H1 (cell line): ENCODE measurements around the gene S1PR1. TPM values are rescaled to one million over a fixed set of nuclear protein-coding genes. Genes with fewer than 3 reads are reported as not detected.

Source experiments
- CTCF ChIA-PET: fragments of 300-600 bp; sonication (Branson Sonifier 250); formaldehyde crosslinking; loops from one replicate; lab custom pipeline; 2021; ENCODE audit not compliant: partially characterized antibody; lab: Charles Lee
- POLR2A ChIA-PET: fragments of 300-600 bp; sonication (Branson Sonifier 250); formaldehyde crosslinking; loops from one replicate; lab custom pipeline; 2021; ENCODE audit warnings: inconsistent platforms; ENCODE audit not compliant: partially characterized antibody; lab: Charles Lee
- DNase-seq, 2 experiments: peaks; one replicate each; pipeline versions ENCODE4 v3.0.0 to v3.0.0-alpha.2; 2010 to 2022; ENCODE audit warnings: low spot score in 2 of 2, low read depth in 1 of 2, mixed read lengths in 1 of 2
- FAIRE-seq: peaks from 2 replicates; lab custom pipeline; 2011; peaks lifted over from hg19 to GRCh38; lab: Jason Lieb, UNC
- H2AFZ ChIP-seq: 2 replicates; pipeline ENCODE4 v1.8.1; 2012; ENCODE audit warnings: low read length, inconsistent platforms
- H2AK5ac ChIP-seq: 2 replicates; pipeline ENCODE4 v1.6.1; 2013; ENCODE audit warnings: low read depth, low read length
- H2BK120ac ChIP-seq: replicated peaks from 2 replicates; pipeline ENCODE3; 2013; ENCODE audit warnings: low read depth, low read length, inconsistent platforms
- H2BK12ac ChIP-seq: 2 replicates; pipeline ENCODE4 v1.6.1; 2013; ENCODE audit warnings: low read depth, low read length
- H2BK15ac ChIP-seq: 2 replicates; pipeline ENCODE4 v1.6.1; 2013; ENCODE audit warnings: low read length
- H2BK20ac ChIP-seq: 2 replicates; pipeline ENCODE4 v1.6.1; 2013; ENCODE audit warnings: low read length
- H2BK5ac ChIP-seq: 2 replicates; pipeline ENCODE4 v1.6.1; 2013; ENCODE audit warnings: low read depth, low read length
- H3K14ac ChIP-seq: 2 replicates; pipeline ENCODE4 v1.6.1; 2013; ENCODE audit warnings: inconsistent platforms; ENCODE audit not compliant: insufficient read length
- H3K18ac ChIP-seq: 2 replicates; pipeline ENCODE4 v1.6.1; 2013; ENCODE audit warnings: low read length; ENCODE audit errors: extremely low read depth
- H3K23ac ChIP-seq: 2 replicates; pipeline ENCODE4 v1.6.1; 2013; ENCODE audit warnings: inconsistent platforms; ENCODE audit not compliant: insufficient read length
- H3K23me2 ChIP-seq: 2 replicates; pipeline ENCODE4 v1.6.1; 2013; ENCODE audit warnings: low read depth, low read length
- H3K27ac ChIP-seq: 2 replicates; pipeline ENCODE4 v1.6.1; 2011; ENCODE audit warnings: low read depth, low read length, inconsistent platforms
- H3K27me3 ChIP-seq, 4 experiments: replicated peaks in 1 of 4; 1 replicate in 1 of 4; 2 replicates in 3 of 4; pipeline versions ENCODE4 v1.6.1 to v1.8.1; 2011 to 2013; ENCODE audit warnings: low read length in 3 of 4, mild to moderate bottlenecking in 3 of 4, inconsistent platforms in 2 of 4, mixed read lengths in 2 of 4, moderate library complexity in 1 of 4; ENCODE audit not compliant: control insufficient read depth in 3 of 4, insufficient read depth in 3 of 4; ENCODE audit errors: extremely low read depth in 1 of 4
- H3K36me3 ChIP-seq, 4 experiments: 2 replicates each; pipeline versions ENCODE4 v1.6.1 to v1.8.1; 2011 to 2013; ENCODE audit warnings: mild to moderate bottlenecking in 4 of 4, low read length in 3 of 4, moderate library complexity in 2 of 4, control low read depth in 1 of 4, inconsistent platforms in 1 of 4; ENCODE audit not compliant: insufficient read depth in 4 of 4, control insufficient read depth in 2 of 4
- H3K4ac ChIP-seq: replicated peaks from 2 replicates; pipeline ENCODE3; 2013; ENCODE audit warnings: low read length, low read depth, mixed read lengths, inconsistent platforms; ENCODE audit not compliant: insufficient read length
- H3K4me1 ChIP-seq, 4 experiments: replicated peaks in 1 of 4; 1 replicate in 1 of 4; 2 replicates in 3 of 4; pipeline versions ENCODE4 v1.6.1 to v1.8.1; 2011 to 2013; ENCODE audit warnings: low read length in 3 of 4, inconsistent platforms in 2 of 4, mixed read lengths in 1 of 4; ENCODE audit not compliant: insufficient read depth in 4 of 4, control insufficient read depth in 3 of 4
- H3K4me2 ChIP-seq, 2 experiments: 2 replicates each; pipeline versions ENCODE4 v1.6.1 to v1.8.1; 2011 to 2013; ENCODE audit warnings: low read depth in 2 of 2, low read length in 2 of 2, control low read depth in 1 of 2, inconsistent platforms in 1 of 2, mild to moderate bottlenecking in 1 of 2; ENCODE audit not compliant: insufficient read depth in 1 of 2
- H3K4me3 ChIP-seq, 4 experiments: fragments of 200-600, 300-600 bp in 1 of 4; sonication (generic), shearing (Covaris generic), sonication (Bioruptor Twin) in 1 of 4; 2 replicates each; pipeline versions ENCODE4 v1.5.1 to v1.8.1; 2011 to 2016; ENCODE audit warnings: low read length in 4 of 4, low read depth in 3 of 4, control low read depth in 2 of 4, inconsistent platforms in 2 of 4, mild to moderate bottlenecking in 2 of 4, mixed read lengths in 1 of 4, moderate library complexity in 1 of 4; ENCODE audit not compliant: insufficient read depth in 2 of 4; ENCODE audit errors: extremely low read depth in 1 of 4
- H3K56ac ChIP-seq: replicated peaks from 2 replicates; pipeline ENCODE3; 2013; ENCODE audit warnings: low read depth, mild to moderate bottlenecking, mixed read lengths, low read length, inconsistent platforms; ENCODE audit not compliant: insufficient read length
- H3K79me1 ChIP-seq: 2 replicates; pipeline ENCODE4 v1.6.1; 2013; ENCODE audit warnings: low read depth, low read length, control low read depth
- H3K79me2 ChIP-seq, 2 experiments: 2 replicates each; pipeline versions ENCODE4 v1.6.1 to v1.8.1; 2012 to 2013; ENCODE audit warnings: low read length in 2 of 2, mild to moderate bottlenecking in 2 of 2, inconsistent platforms in 1 of 2; ENCODE audit not compliant: insufficient read depth in 2 of 2, control insufficient read depth in 1 of 2
- H3K9ac ChIP-seq, 4 experiments: replicated peaks in 1 of 4; 1 replicate in 1 of 4; 2 replicates in 3 of 4; pipeline versions ENCODE4 v1.6.1 to v1.8.1; 2011 to 2013; ENCODE audit warnings: low read depth in 3 of 4, low read length in 3 of 4, control low read depth in 2 of 4, mild to moderate bottlenecking in 2 of 4, moderate library complexity in 2 of 4, inconsistent platforms in 1 of 4; ENCODE audit errors: extremely low read depth in 1 of 4
- H3K9me3 ChIP-seq, 2 experiments: 2 replicates each; pipeline versions ENCODE4 v1.6.1 to v1.8.1; 2012 to 2013; ENCODE audit warnings: mild to moderate bottlenecking in 2 of 2, moderate library complexity in 2 of 2, control low read depth in 1 of 2, inconsistent platforms in 1 of 2, low read depth in 1 of 2, low read length in 1 of 2, mixed read lengths in 1 of 2; ENCODE audit not compliant: insufficient read depth in 2 of 2
- H4K20me1 ChIP-seq, 2 experiments: replicated peaks in 1 of 2; 2 replicates each; pipeline versions ENCODE3 to v1.8.1; 2011 to 2013; ENCODE audit warnings: inconsistent platforms in 2 of 2, low read length in 2 of 2, mild to moderate bottlenecking in 1 of 2; ENCODE audit not compliant: insufficient read depth in 2 of 2, control insufficient read depth in 1 of 2
- H4K5ac ChIP-seq: 2 replicates; pipeline ENCODE4 v1.6.1; 2013; ENCODE audit warnings: low read length, low read depth, mixed read lengths, inconsistent platforms; ENCODE audit not compliant: insufficient read length
- H4K8ac ChIP-seq: 2 replicates; pipeline ENCODE4 v1.8.0; 2013; ENCODE audit warnings: mild to moderate bottlenecking, moderate library complexity, low read length, inconsistent platforms; ENCODE audit not compliant: insufficient read depth; ENCODE audit errors: extremely low read depth
- H4K91ac ChIP-seq: replicated peaks from 2 replicates; pipeline ENCODE3; 2013; ENCODE audit warnings: low read length, mixed read lengths, inconsistent platforms; ENCODE audit not compliant: insufficient read length
- BCL11A ChIP-seq, 2 experiments: IDR thresholded peaks; one replicate each; pipeline ENCODE4 v1.6.1; 2011; ENCODE audit warnings: low read depth in 2 of 2, low read length in 2 of 2, mild to moderate bottlenecking in 2 of 2
- CEBPB ChIP-seq: IDR thresholded peaks from 2 replicates; pipeline ENCODE4 v1.6.1; 2012; ENCODE audit warnings: low read depth, low read length
- CHD1 ChIP-seq: IDR thresholded peaks from 2 replicates; pipeline ENCODE4 v1.6.1; 2012; ENCODE audit warnings: low read depth, low read length, improper control_type of control experiment
- CREB1 ChIP-seq: IDR thresholded peaks from 2 replicates; pipeline ENCODE4 v1.6.1; 2012; ENCODE audit warnings: inconsistent platforms
- FOSL1 ChIP-seq: IDR thresholded peaks from 2 replicates; pipeline ENCODE4 v1.6.1; 2011; ENCODE audit warnings: mild to moderate bottlenecking, low read depth, low read length, moderate library complexity; ENCODE audit not compliant: insufficient read depth
- NANOG ChIP-seq: IDR thresholded peaks from 2 replicates; pipeline ENCODE4 v1.6.1; 2011; ENCODE audit warnings: low read length, low read depth, mild to moderate bottlenecking, inconsistent platforms; ENCODE audit not compliant: insufficient read depth, poor library complexity, severe bottlenecking
- PHF8 ChIP-seq: fragments of 200-600 bp; sonication (generic); conservative IDR thresholded peaks from 2 replicates; pipeline ENCODE4 v1.7.1; 2012; ENCODE audit warnings: low read depth, mild to moderate bottlenecking, inconsistent platforms, low read length, moderate library complexity
- SP1 ChIP-seq: IDR thresholded peaks from 2 replicates; pipeline ENCODE4 v1.6.1; 2011; ENCODE audit warnings: low read depth, low read length
- TAF1 ChIP-seq: IDR thresholded peaks from 2 replicates; pipeline ENCODE4 v1.6.1; 2011; ENCODE audit warnings: mild to moderate bottlenecking, low read depth, low read length
- TCF12 ChIP-seq: IDR thresholded peaks from 2 replicates; pipeline ENCODE4 v1.6.1; 2011; ENCODE audit warnings: low read depth, mild to moderate bottlenecking, low read length
- USF2 ChIP-seq: IDR thresholded peaks from 2 replicates; pipeline ENCODE4 v1.6.1; 2011; ENCODE audit warnings: low read length, improper control_type of control experiment
- ZNF274 ChIP-seq: IDR thresholded peaks from 2 replicates; pipeline ENCODE4 v1.7.0; 2012; ENCODE audit warnings: low read length, borderline replicate concordance; ENCODE audit errors: extremely low read depth
- WGBS, 2 experiments: shearing (Covaris generic) in 1 of 2; methylation state at CpG; one replicate each; pipeline versions ENCODE4 v1.1.6 to v1.1.7; 2013 to 2015; ENCODE audit warnings: low lambda C conversion rate in 2 of 2, mixed read lengths in 2 of 2, inconsistent platforms in 1 of 2, low coverage in 1 of 2, missing lambda C conversion rate in 1 of 2; ENCODE audit not compliant: insufficient replicate concordance in 2 of 2, insufficient coverage in 1 of 2, insufficient read length in 1 of 2; ENCODE audit errors: extremely low coverage in 1 of 2, missing lambda C conversion rate in 1 of 2; 5-methylcytosine and 5-hydroxymethylcytosine counted together
- polyA plus RNA-seq, 7 experiments: library from polyadenylated mRNA; depleted of rRNA in 3 of 7; stranded (reverse) in 5 of 7; unstranded in 2 of 7; fragments of >200 nt in 5 of 7; fragments of 200-250 nt in 2 of 7; gene quantifications; 1 replicate in 5 of 7; 2 replicates in 1 of 7; 4 replicates in 1 of 7; pipeline versions ENCODE4 v1.2.1 to v1.2.3, GENCODE V29; 2011 to 2013; ENCODE audit warnings: missing spikeins in 2 of 7, mixed read lengths in 2 of 7
- total RNA-seq: library from RNA; stranded (reverse); fragmentation: NEBNext Ultra II Directional; extraction: Animal tissue kit (Norgen Biotek cat#: 25700); gene quantifications from 2 replicates; pipeline ENCODE4 v1.2.1, GENCODE V29; 2021

S1PR1 gene
- total and polyA plus RNA-seq, 2 of the 8 experiments (the other 6 are each of a cell fraction or from before 2014, with no cell fraction given), result 3.5 to 5.5 TPM

GRCh38 chr1:101237229-101237837 lies 514 bp downstream of the S1PR1 start:
- H3K9me3 ChIP-seq, result no peaks in the 10 kb centered on the region
- no peak overlapping the region for H2BK15ac ChIP-seq
- peaks cover 18% of the 10 kb centered on the region for H3K23me2 ChIP-seq
- no peak overlapping the region for H2AK5ac ChIP-seq
- DNase-seq (no peak), FAIRE-seq (no peak)
- no peak overlapping the region for H3K56ac ChIP-seq
- H3K27me3 ChIP-seq, result peaks cover 0 to 27% (median 13%) of the 10 kb centered on the region in 4 experiments; a peak in 5 of 7 replicates
- H4K5ac ChIP-seq, result no peak overlapping the region
- no peak overlapping the region for H3K14ac ChIP-seq
- H3K4me1 ChIP-seq, result peaks cover 0 to 10% (median 6%) of the 10 kb centered on the region in 4 experiments; a peak in 5 of 7 replicates
- no peak overlapping the region for H3K27ac ChIP-seq
- H3K23ac ChIP-seq, result no peak overlapping the region
- peak overlapping the region in 2 of 4 experiments; percentile 9 to 44; a peak in 2 of 7 replicates for H3K9ac ChIP-seq
- H3K4me3 ChIP-seq, result peak overlapping the region; percentile 73 to 81 (median 76)
- H3K79me1 ChIP-seq, result no peaks in the 10 kb centered on the region
- POLR2A ChIA-PET, result interaction anchor here (1.7 kb wide), 1 partner anchor 24 kb away, joined by 3 read pairs; no protein-coding TSS in a partner anchor
- peaks cover 0 to 2% (median 0%) of the 10 kb centered on the region in 4 experiments; a peak in 1 of 8 replicates for H3K36me3 ChIP-seq
- no peak overlapping the region for H4K91ac ChIP-seq
- peak overlapping the region; percentile 51; the same call in 1 of the 2 replicates for H3K18ac ChIP-seq
- H2BK12ac ChIP-seq, result no peak overlapping the region
- no peaks in the 10 kb centered on the region for H4K20me1 ChIP-seq
- no peaks in the 10 kb centered on the region for H3K79me2 ChIP-seq
- CTCF ChIA-PET, result interaction anchor here (0.7 to 5.0 kb wide), 6 partner anchors 10 to 103 kb away, joined by 3 to 41 read pairs (median 19); no protein-coding TSS in a partner anchor
- 2% methylated on average over 12 of the region's 12 CpGs; no CpG with 5 or more reads in 1 of the 2 experiments for WGBS, 2 experiments
- no peak overlapping the region for H4K8ac ChIP-seq
- no peak overlapping the region for H2BK20ac ChIP-seq
- H2BK5ac ChIP-seq, result no peak overlapping the region
- peak overlapping the region; percentile 89 to 96 for H3K4me2 ChIP-seq
- H3K4ac ChIP-seq, result no peak overlapping the region
- H2AFZ ChIP-seq, result peak overlapping the region; percentile 48; the same call in 1 of the 2 replicates
- no peak overlapping the region for H2BK120ac ChIP-seq
- TF ChIP-seq TCF12 (no peak), TAF1 (peak; percentile 25; the same call in 1 of the 2 replicates), ZNF274 (no peak), SP1 (no peak), FOSL1 (no peak), CREB1 (no peak), NANOG (no peak), CHD1 (no peak), CEBPB (no peak), BCL11A (IDR thresholded peaks at IDR 0.05; ENCODE audit: low read depth in 2 of 2, low read length in 2 of 2) (no peak), USF2 (no peak), PHF8 (0 out of 2 replicates have a peak, but pooled peaks have one; percentile 10)
